CD4-positive, CD25-positive, alpha-beta regulatory T cell (primary cell): ENCODE results near the gene CERT1. TPM values are rescaled to one million over a fixed set of nuclear protein-coding genes. Genes with fewer than 3 reads are reported as not detected.

Experiments
- ATAC-seq, 2 donors: fragments of 150-1000 bp; cut with Tn5 transposase; one replicate each; pipeline ENCODE4 v1.10.0; 2021; ENCODE audit warnings: low read depth in 2 of 2, moderate number of reproducible peaks in 2 of 2, moderate library complexity in 1 of 2
- DNase-seq, 3 donors: peaks; one replicate each; pipeline versions ENCODE4 v3.0.0 to v3.0.0-alpha.2; 2012 to 2022; ENCODE audit warnings: mixed read lengths in 1 of 3
- H3K27ac ChIP-seq: one replicate; pipeline ENCODE4 v1.7.0; 2013; ENCODE audit warnings: mild to moderate bottlenecking, low read length; ENCODE audit not compliant: insufficient read depth, poor library complexity, severe bottlenecking
- H3K27me3 ChIP-seq: one replicate; pipeline ENCODE4 v1.7.0; 2013; ENCODE audit warnings: low read length; ENCODE audit not compliant: control insufficient read depth, insufficient read depth
- H3K36me3 ChIP-seq: one replicate; pipeline ENCODE4 v1.7.0; 2013; ENCODE audit warnings: mild to moderate bottlenecking, low read length, moderate library complexity; ENCODE audit not compliant: control insufficient read depth, insufficient read depth
- H3K4me1 ChIP-seq: 2 replicates; pipeline ENCODE4 v1.7.0; 2013; ENCODE audit warnings: mild to moderate bottlenecking, low read length; ENCODE audit not compliant: insufficient read depth, control insufficient read depth, poor library complexity, severe bottlenecking
- H3K4me3 ChIP-seq: one replicate; pipeline ENCODE4 v1.7.0; 2013; ENCODE audit warnings: low read depth, mild to moderate bottlenecking, low read length, moderate library complexity
- H3K9me3 ChIP-seq, 2 experiments: 1 replicate in 1 of 2; 2 replicates in 1 of 2; pipeline ENCODE4 v1.7.0; 2013; ENCODE audit warnings: low read length in 2 of 2, mild to moderate bottlenecking in 1 of 2, moderate library complexity in 1 of 2; ENCODE audit not compliant: control insufficient read depth in 2 of 2
- H3K27ac Mint-ChIP-seq, 3 donors: one replicate each; pipeline ENCODE4 v1.8.0; 2020 to 2022; ENCODE audit warnings: mild to moderate bottlenecking in 3 of 3, mixed read lengths in 3 of 3, moderate library complexity in 2 of 3
- H3K27me3 Mint-ChIP-seq: one replicate; pipeline ENCODE4 v1.8.0; 2022; ENCODE audit warnings: mild to moderate bottlenecking, mixed read lengths
- H3K36me3 Mint-ChIP-seq: one replicate; pipeline ENCODE4 v1.8.0; 2020; ENCODE audit warnings: mixed read lengths
- H3K4me1 Mint-ChIP-seq, 4 donors: one replicate each; pipeline ENCODE4 v1.8.0; 2020 to 2022; ENCODE audit warnings: mixed read lengths in 4 of 4, mild to moderate bottlenecking in 1 of 4
- H3K4me3 Mint-ChIP-seq, 4 donors: one replicate each; pipeline ENCODE4 v1.8.0; 2020 to 2022; ENCODE audit warnings: mild to moderate bottlenecking in 4 of 4, mixed read lengths in 4 of 4, moderate library complexity in 3 of 4
- H3K9me3 Mint-ChIP-seq, 7 donors: one replicate each; pipeline ENCODE4 v1.8.0; 2020 to 2022; ENCODE audit warnings: mixed read lengths in 7 of 7, mild to moderate bottlenecking in 3 of 7, moderate library complexity in 2 of 7
- polyA plus RNA-seq, 4 donors: library from polyadenylated mRNA; unstranded; fragments of 300-500 nt; fragmentation: Illumina TruSeq; gene quantifications; one replicate each; pipeline ENCODE4 v1.2.3, GENCODE V29; 2021
- total RNA-seq: library from RNA; stranded (reverse); gene quantifications from one replicate; pipeline ENCODE4 v1.2.3, GENCODE V29; 2022

CERT1 gene
- total and polyA plus RNA-seq, 5 donors from 2014 or later, result 19.4 to 49.9 (median 22.4) TPM

DNA sequence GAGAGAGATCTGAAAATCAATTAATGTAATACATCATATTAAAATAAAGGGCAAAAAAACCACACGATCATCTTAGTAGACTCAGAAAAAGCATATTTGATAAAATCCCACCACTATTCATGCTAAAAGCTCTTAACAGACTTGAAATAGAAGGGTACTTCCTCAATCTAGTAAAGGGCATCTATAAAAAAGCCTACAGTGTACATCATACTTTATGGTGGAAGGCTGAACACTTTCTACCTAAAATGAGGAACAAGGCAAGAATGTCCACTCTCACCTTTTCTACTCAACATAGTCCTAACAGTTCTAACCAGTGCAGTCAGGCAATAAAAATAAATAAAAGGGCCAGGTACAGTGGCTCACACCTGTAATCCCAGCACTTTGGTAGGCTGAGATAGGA, 39.2 kb upstream of the CERT1 start:
- Mint-ChIP-seq H3K36me3 (peaks cover 31% of the 10 kb centered on the region), H3K9me3 (peaks cover 0 to 2% (median 0%) of the 10 kb centered on the region in 7 donors), H3K4me3 (no peak overlapping the region), H3K27ac (no peak overlapping the region), H3K4me1 (peaks cover 3 to 20% (median 12%) of the 10 kb centered on the region in 4 donors), H3K27me3 (no peaks in the 10 kb centered on the region)
- Histone ChIP-seq H3K27me3 (no peaks in the 10 kb centered on the region), H3K4me1 (no peaks in the 10 kb centered on the region), H3K4me3 (no peak overlapping the region), H3K36me3 (peaks cover 34% of the 10 kb centered on the region), H3K9me3 (no peaks in the 10 kb centered on the region), H3K27ac (no peak overlapping the region)
- ATAC-seq (no peak), DNase-seq (no peak)

DNA sequence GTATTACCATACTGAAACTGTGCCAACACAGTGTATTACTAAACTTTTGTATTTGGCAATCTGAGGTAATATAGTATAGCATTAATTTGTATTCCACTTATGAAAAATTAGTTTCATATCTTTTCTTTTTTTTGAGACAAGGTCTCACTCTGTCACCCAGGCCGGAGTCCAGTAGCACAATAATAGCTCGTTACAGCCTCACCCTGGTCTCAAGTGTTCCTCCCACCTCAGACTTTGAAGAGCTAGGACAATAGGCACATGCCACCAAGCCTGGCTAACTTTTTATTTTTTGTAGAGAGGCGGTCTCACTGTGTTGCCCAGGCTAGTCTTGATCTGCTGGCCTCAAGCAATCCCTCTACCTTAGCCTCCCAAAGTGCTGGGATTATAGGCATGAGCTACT, 36.4 kb upstream of the CERT1 start:
- Mint-ChIP-seq H3K27me3 (no peaks in the 10 kb centered on the region), H3K4me3 (no peak overlapping the region), H3K27ac (no peak overlapping the region), H3K36me3 (peaks cover 14% of the 10 kb centered on the region), H3K4me1 (peaks cover 5 to 24% (median 14%) of the 10 kb centered on the region in 4 donors), H3K9me3 (peaks cover 0 to 2% (median 0%) of the 10 kb centered on the region in 7 donors)
- H3K4me3 ChIP-seq, result no peak overlapping the region
- no peak for ATAC-seq
- peaks cover 13% of the 10 kb centered on the region for H3K36me3 ChIP-seq
- no peaks in the 10 kb centered on the region for H3K9me3 ChIP-seq
- DNase-seq, result no peak
- H3K27ac ChIP-seq, result no peak overlapping the region
- H3K27me3 ChIP-seq, result no peaks in the 10 kb centered on the region
- no peaks in the 10 kb centered on the region for H3K4me1 ChIP-seq

DNA sequence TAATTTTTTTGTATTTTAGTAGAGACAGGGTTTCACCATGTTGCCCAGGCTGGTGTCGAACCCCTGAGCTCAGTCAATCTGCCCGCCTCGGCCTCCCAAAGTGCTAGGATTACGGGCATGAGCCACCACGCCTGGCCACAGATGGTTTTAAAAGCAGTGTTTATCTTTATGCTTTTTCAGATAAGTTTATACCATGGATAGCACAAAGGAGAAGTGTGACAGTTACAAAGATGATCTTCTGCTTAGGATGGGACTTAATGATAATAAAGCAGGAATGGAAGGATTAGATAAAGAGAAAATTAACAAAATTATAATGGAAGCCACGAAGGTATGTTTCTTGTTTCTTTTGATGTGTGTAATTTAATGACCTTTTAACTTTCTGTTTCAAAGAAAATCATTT, 35.4 kb upstream of the CERT1 start:
- H3K9me3 Mint-ChIP-seq, result peaks cover 0 to 2% (median 0%) of the 10 kb centered on the region in 7 donors
- H3K9me3 ChIP-seq, result no peaks in the 10 kb centered on the region
- H3K4me3 Mint-ChIP-seq, result no peak overlapping the region
- no peak overlapping the region for H3K27ac Mint-ChIP-seq
- H3K27ac ChIP-seq, result no peak overlapping the region
- H3K27me3 ChIP-seq, result no peaks in the 10 kb centered on the region
- no peaks in the 10 kb centered on the region for H3K4me1 ChIP-seq
- no peak for DNase-seq
- H3K36me3 ChIP-seq, result peaks cover 7% of the 10 kb centered on the region
- H3K4me1 Mint-ChIP-seq, result peaks cover 4 to 26% (median 15%) of the 10 kb centered on the region in 4 donors
- peaks cover 14% of the 10 kb centered on the region for H3K36me3 Mint-ChIP-seq
- no peak overlapping the region for H3K4me3 ChIP-seq
- no peaks in the 10 kb centered on the region for H3K27me3 Mint-ChIP-seq
- no peak for ATAC-seq

DNA sequence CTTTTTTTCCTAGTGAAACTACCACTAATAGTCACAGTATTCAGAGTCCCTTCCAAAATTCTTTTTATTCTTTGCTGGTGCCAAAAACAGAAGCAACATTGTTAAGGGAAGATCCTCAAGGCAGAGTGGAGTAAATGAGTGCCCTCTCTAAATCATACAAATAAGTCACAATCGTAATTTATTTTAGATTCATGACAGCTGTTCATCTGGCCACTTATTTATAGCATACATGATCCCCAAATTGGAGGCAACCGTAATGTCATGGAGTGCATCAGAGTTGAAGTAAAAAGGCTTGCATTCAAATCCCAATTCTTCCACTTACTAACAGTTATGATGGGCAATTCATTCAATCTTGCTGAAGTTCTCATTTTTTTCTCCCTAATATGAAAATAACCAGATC, 33.7 kb upstream of the CERT1 start:
- no peak overlapping the region for H3K4me3 Mint-ChIP-seq
- DNase-seq (no peak), ATAC-seq (no peak)
- H3K27ac Mint-ChIP-seq, result no peak overlapping the region
- H3K4me1 ChIP-seq, result no peaks in the 10 kb centered on the region
- no peak overlapping the region for H3K4me3 ChIP-seq
- no peaks in the 10 kb centered on the region for H3K27me3 ChIP-seq
- H3K9me3 ChIP-seq, result no peaks in the 10 kb centered on the region
- H3K27ac ChIP-seq, result no peak overlapping the region
- H3K4me1 Mint-ChIP-seq, result peaks cover 8 to 22% (median 12%) of the 10 kb centered on the region in 4 donors
- H3K9me3 Mint-ChIP-seq, result no peaks in the 10 kb centered on the region
- H3K36me3 ChIP-seq, result peaks cover 7% of the 10 kb centered on the region
- no peaks in the 10 kb centered on the region for H3K27me3 Mint-ChIP-seq
- H3K36me3 Mint-ChIP-seq, result peaks cover 10% of the 10 kb centered on the region

DNA sequence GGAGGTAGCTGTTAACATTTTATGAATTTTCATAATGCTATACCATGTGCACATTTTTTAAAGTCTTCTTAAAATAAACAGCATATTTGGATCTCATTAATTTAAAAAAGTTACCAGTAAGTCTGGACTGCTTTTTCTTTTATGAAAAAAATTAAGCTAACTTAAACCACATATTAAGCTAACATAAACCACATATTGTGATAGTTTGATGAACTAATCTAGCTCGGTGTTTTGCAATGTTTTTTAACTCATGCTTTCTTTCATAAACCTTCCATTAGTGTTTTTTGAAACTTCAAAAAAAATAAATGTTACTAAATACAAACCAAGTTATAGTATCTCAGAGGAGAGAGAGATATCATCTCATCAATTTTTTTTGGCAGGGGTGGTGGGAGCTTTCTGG, 26.8 kb upstream of the CERT1 start:
- DNase-seq (no peak), ATAC-seq (no peak)
- Mint-ChIP-seq H3K27me3 (no peaks in the 10 kb centered on the region), H3K27ac (no peak overlapping the region), H3K9me3 (peaks cover 0 to 14% (median 4%) of the 10 kb centered on the region in 7 donors), H3K36me3 (peaks cover 26% of the 10 kb centered on the region), H3K4me3 (no peak overlapping the region), H3K4me1 (peaks cover 16 to 48% (median 31%) of the 10 kb centered on the region in 4 donors)
- Histone ChIP-seq H3K9me3 (peaks cover 8 to 12% of the 10 kb centered on the region in 2 experiments), H3K36me3 (no peaks in the 10 kb centered on the region), H3K27ac (no peak overlapping the region), H3K4me3 (no peak overlapping the region), H3K27me3 (no peaks in the 10 kb centered on the region), H3K4me1 (no peaks in the 10 kb centered on the region)

DNA sequence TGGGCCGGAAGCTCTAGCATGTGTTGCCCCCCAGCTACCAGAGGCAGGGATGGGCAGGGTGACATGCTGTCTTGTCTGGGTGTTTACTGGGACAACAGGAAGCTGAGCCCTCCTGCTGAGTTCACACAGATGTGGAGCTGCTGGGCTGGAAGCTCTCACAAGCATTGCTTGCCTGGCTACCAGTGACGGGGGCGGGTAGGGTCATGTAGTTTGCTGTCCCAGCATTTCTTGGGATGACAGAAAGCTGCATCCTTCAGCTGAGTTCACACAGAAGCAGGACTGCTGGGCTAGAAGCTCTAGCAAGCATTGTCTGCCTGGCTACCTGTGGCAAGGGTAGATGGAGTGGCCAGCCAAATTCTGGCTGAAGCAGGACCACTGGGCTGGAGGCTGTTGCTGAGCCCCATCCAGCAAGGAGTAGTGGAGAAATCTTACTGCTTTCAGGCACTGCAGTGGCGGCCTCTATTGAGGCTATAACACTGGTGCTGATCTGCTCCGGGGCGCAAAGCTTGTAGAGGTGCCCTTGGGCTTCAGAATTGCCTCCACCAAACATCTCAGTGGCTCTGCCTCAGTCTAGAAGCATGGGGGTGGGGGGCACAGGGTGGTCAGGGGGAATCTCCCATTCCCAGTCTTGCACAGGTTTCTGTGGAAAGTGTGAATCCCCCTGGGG, 25.4 kb upstream of the CERT1 start:
- Mint-ChIP-seq H3K27ac (no peak overlapping the region), H3K4me1 (peaks cover 16 to 49% (median 29%) of the 10 kb centered on the region in 4 donors), H3K36me3 (peaks cover 31% of the 10 kb centered on the region), H3K27me3 (no peaks in the 10 kb centered on the region), H3K4me3 (no peak overlapping the region), H3K9me3 (peaks cover 0 to 14% (median 4%) of the 10 kb centered on the region in 7 donors)
- Histone ChIP-seq H3K4me3 (no peak overlapping the region), H3K9me3 (peaks cover 8 to 12% of the 10 kb centered on the region in 2 experiments), H3K27me3 (no peaks in the 10 kb centered on the region), H3K4me1 (no peaks in the 10 kb centered on the region), H3K27ac (no peak overlapping the region), H3K36me3 (no peaks in the 10 kb centered on the region)
- DNase-seq (no peak), ATAC-seq (no peak)

DNA sequence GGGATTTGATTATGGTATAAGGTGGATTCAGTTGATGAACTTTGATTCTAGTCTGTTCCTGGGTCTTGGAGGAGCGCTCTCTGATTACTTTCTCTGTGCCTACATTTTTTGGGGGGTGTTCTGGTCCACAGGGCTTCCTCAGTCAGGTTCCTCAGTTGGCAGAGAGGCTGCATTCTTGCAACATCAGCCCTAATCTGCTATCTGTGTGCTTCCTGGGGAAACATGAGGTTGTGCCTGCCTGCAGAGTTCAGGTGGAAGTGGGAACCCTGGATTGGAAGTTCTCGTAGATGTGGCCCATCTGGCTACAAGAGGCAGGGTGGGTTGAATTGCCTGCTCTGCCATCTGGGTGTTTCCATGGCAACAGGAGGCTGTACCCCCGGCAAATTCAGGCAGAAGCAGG, 24.7 kb upstream of the CERT1 start:
- DNase-seq, result no peak
- Mint-ChIP-seq H3K4me1 (peaks cover 16 to 49% (median 29%) of the 10 kb centered on the region in 4 donors), H3K27ac (peak overlapping the region in 1 of 3 donors; percentile 76), H3K4me3 (peak overlapping the region in 1 of 4 donors; percentile 26), H3K36me3 (peaks cover 33% of the 10 kb centered on the region), H3K27me3 (no peaks in the 10 kb centered on the region), H3K9me3 (peaks cover 0 to 14% (median 4%) of the 10 kb centered on the region in 7 donors)
- H3K9me3 ChIP-seq, result peaks cover 8 to 12% of the 10 kb centered on the region in 2 experiments
- H3K27me3 ChIP-seq, result no peaks in the 10 kb centered on the region
- ATAC-seq, result no peak
- H3K4me3 ChIP-seq, result no peak overlapping the region
- no peaks in the 10 kb centered on the region for H3K4me1 ChIP-seq
- H3K36me3 ChIP-seq, result no peaks in the 10 kb centered on the region
- no peak overlapping the region for H3K27ac ChIP-seq

DNA sequence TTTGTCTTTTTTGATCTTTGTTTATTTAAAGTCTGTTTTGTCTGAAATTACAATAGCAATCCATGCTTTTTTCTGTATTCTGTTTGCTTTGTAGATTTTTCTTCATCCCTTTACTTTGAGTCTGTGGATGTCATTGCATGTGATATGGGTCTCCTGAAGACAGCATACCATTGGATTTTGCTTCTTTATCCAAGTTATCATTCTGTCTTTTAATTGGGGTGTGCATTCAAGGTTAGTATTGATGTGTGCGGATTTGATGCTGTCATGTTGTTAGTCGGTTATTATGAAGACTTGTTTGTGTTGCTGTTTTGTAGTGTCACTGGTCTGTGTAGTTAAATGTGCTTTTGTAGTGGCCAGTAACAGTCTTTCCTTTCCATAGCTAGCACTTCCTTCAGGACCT, 23.3 kb upstream of the CERT1 start:
- peaks cover 33% of the 10 kb centered on the region for H3K36me3 Mint-ChIP-seq
- no peak overlapping the region for H3K4me3 ChIP-seq

More for the DNA sequence above, 23.3 kb upstream of the CERT1 start:
- Histone ChIP-seq H3K9me3 (peaks cover 8 to 12% of the 10 kb centered on the region in 2 experiments), H3K27ac (no peak overlapping the region), H3K36me3 (no peaks in the 10 kb centered on the region), H3K27me3 (no peaks in the 10 kb centered on the region), H3K4me1 (no peaks in the 10 kb centered on the region)
- no peak for ATAC-seq
- H3K9me3 Mint-ChIP-seq, result peaks cover 0 to 14% (median 4%) of the 10 kb centered on the region in 7 donors
- H3K4me3 Mint-ChIP-seq, result no peak overlapping the region
- H3K27ac Mint-ChIP-seq, result no peak overlapping the region
- no peaks in the 10 kb centered on the region for H3K27me3 Mint-ChIP-seq
- DNase-seq, result no peak
- peaks cover 13 to 44% (median 30%) of the 10 kb centered on the region in 4 donors for H3K4me1 Mint-ChIP-seq
